Stomach (tissue), 9 donors: ENCODE data around the gene EIF2B2. TPM values are rescaled to one million over a fixed set of nuclear protein-coding genes. Genes with fewer than 3 reads are reported as not detected.

Source experiments
- DNase-seq, 2 donors: peaks; one replicate each; pipeline versions ENCODE4 v3.0.0 to v3.0.0-alpha.2; 2013 to 2019
- H3K27ac ChIP-seq, 5 donors: fragments of 200-600 bp in 4 of 5; sonication (generic) in 4 of 5; one replicate each; pipeline ENCODE4 v1.5.1; 2013 to 2019; ENCODE audit warnings: mild to moderate bottlenecking in 1 of 5, moderate library complexity in 1 of 5
- H3K27me3 ChIP-seq, 3 donors: fragments of 200-600 bp; sonication (generic); one replicate each; pipeline ENCODE4 v1.5.1; 2017 to 2019; ENCODE audit warnings: mixed run types in 1 of 3
- H3K36me3 ChIP-seq, 4 donors: fragments of 200-600 bp; sonication (generic); 1 replicate in 3 of 4; 2 replicates in 1 of 4; pipeline ENCODE4 v1.5.1; 2016 to 2019
- H3K4me1 ChIP-seq, 4 donors: fragments of 200-600 bp; sonication (generic); one replicate each; pipeline ENCODE4 v1.5.1; 2016 to 2019
- H3K4me3 ChIP-seq, 4 donors: fragments of 200-600 bp; sonication (generic) in 3 of 4; one replicate each; pipeline ENCODE4 v1.5.1; 2016 to 2019; ENCODE audit warnings: mild to moderate bottlenecking in 1 of 4
- H3K9me3 ChIP-seq, 4 donors: fragments of 200-600 bp; sonication (generic); one replicate each; pipeline ENCODE4 v1.5.1; 2016 to 2019
- CTCF ChIP-seq, 7 experiments: fragments of 450-650 bp in 4 of 7; fragments of 200-600 bp in 3 of 7; sonication (generic) in 3 of 7; IDR thresholded peaks; one replicate each; pipeline ENCODE4 v1.5.1; 2016 to 2019; ENCODE audit warnings: antibody characterized with exemption in 7 of 7, control low read depth in 2 of 7, mild to moderate bottlenecking in 1 of 7
- EP300 ChIP-seq: sonication (generic); formaldehyde crosslinking; IDR thresholded peaks from one replicate; pipeline ENCODE4 v1.6.1; 2017; ENCODE audit warnings: antibody characterized with exemption
- POLR2A ChIP-seq, 4 donors: fragments of 450-650 bp; IDR thresholded peaks; one replicate each; pipeline ENCODE4 v1.6.1; 2016; ENCODE audit warnings: antibody characterized with exemption in 4 of 4, control low read depth in 2 of 4, mild to moderate bottlenecking in 1 of 4, moderate library complexity in 1 of 4
- POLR2AphosphoS5 ChIP-seq, 3 donors: sonication (generic); formaldehyde crosslinking; IDR thresholded peaks; one replicate each; pipeline ENCODE4 v1.6.1; 2016; ENCODE audit warnings: antibody characterized with exemption in 3 of 3
- WGBS, 5 donors: extraction: QIAGEN DNeasy Blood & Tissue Kit in 3 of 5; methylation state at CpG; one replicate each; pipeline versions ENCODE4 v1.1.5 to v1.1.7; 2013 to 2018; 5-methylcytosine and 5-hydroxymethylcytosine counted together
- intact Hi-C: fragments of 100-400 bp; cut with DNase I; formaldehyde crosslinking; loops from one replicate; pipeline ENCODE4 v1.15.1; 2023; ENCODE audit warnings: low total_unique reads
- polyA plus RNA-seq, 3 donors: library from polyadenylated mRNA; stranded (reverse); fragments of 200-250 nt; gene quantifications; one replicate each; pipeline ENCODE4 v1.2.3, GENCODE V29; 2013
- total RNA-seq, 5 donors: library from RNA; depleted of rRNA; stranded (reverse); fragments of >200 nt; gene quantifications; one replicate each; pipeline versions ENCODE4 v1.1.0 to v1.2.3, GENCODE V29; 2014 to 2016
- donor health status: healthy with polysubstance abuse.
- donor health status: Bipolar disorder and iron deficiency.
- donor health status: healthy.

EIF2B2 gene
- total and polyA plus RNA-seq, 8 donors, result 5.8 to 182 (median 27.7) TPM

DNA sequence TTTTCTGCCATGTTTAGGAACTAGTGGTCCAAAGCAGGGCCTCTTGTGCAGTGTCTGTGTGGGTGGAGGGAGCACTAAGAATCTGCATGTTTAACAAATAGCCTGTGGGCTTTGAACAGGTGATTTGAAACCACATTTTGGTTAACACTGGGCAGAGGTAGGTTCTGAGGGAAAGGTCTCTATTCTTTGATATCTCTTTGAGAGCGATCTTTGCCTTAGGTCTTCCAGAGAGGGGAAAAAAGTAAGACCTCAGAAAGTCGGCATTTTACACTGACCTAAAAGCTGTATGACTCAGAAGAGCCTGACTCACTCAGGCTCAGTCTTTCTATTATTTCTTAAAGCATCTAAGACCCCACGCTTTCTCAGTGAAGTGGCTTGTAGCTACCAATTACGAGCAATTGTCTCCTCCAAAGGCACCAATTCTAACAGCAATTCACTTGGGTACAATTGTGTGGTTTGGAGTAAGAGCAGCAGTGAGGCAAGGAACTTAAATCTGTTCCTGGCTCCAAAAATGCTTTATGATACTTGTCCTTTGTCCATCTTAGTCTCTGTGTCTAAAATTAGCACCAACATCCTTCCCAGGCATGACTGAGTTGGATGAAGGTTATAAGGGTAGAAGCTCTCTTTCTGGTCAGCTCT, 8.8 kb downstream of the EIF2B2 start:
- TF ChIP-seq CTCF (IDR thresholded peaks at IDR 0.05) (no peak), POLR2AphosphoS5 (IDR thresholded peaks at IDR 0.05) (no peak), POLR2A (IDR thresholded peaks at IDR 0.05) (no peak)
- Histone ChIP-seq H3K27ac (peak overlapping the region in 3 of 5 donors; percentile 53 to 59 (median 57)), H3K36me3 (peaks cover 24 to 100% (median 94%) of the 10 kb centered on the region in 4 donors), H3K4me1 (peaks cover 0 to 16% (median 5%) of the 10 kb centered on the region in 4 donors), H3K27me3 (no peaks in the 10 kb centered on the region), H3K9me3 (no peaks in the 10 kb centered on the region), H3K4me3 (no peak overlapping the region)
- DNase-seq, result no peak
- WGBS, 5 donors, result 45 to 82% (median 69%) methylated on average over 4 of the region's 4 CpGs
- intact Hi-C loops, result no loop called here

- WGBS, 5 donors, result 85 to 95% (median 88%) methylated on average over 6 of the region's 6 CpGs
- intact Hi-C loops, result no loop called here
- H3K27me3 ChIP-seq, result no peaks in the 10 kb centered on the region
- no peak for TF ChIP-seq EP300
- no peak for TF ChIP-seq POLR2A (IDR thresholded peaks at IDR 0.05)
- TF ChIP-seq POLR2AphosphoS5 (IDR thresholded peaks at IDR 0.05), result no peak
- no peak for TF ChIP-seq CTCF (IDR thresholded peaks at IDR 0.05)
- H3K4me3 ChIP-seq, result no peak overlapping the region
- no peak for DNase-seq
- peaks cover 0 to 14% (median 5%) of the 10 kb centered on the region in 4 donors for H3K4me1 ChIP-seq
- no peak overlapping the region for H3K27ac ChIP-seq
- no peaks in the 10 kb centered on the region for H3K9me3 ChIP-seq
- peaks cover 26 to 100% (median 94%) of the 10 kb centered on the region in 4 donors for H3K36me3 ChIP-seq
These were observed 10.6 kb downstream of the EIF2B2 start for GRCh38 chr14:75013290-75013689.

DNA sequence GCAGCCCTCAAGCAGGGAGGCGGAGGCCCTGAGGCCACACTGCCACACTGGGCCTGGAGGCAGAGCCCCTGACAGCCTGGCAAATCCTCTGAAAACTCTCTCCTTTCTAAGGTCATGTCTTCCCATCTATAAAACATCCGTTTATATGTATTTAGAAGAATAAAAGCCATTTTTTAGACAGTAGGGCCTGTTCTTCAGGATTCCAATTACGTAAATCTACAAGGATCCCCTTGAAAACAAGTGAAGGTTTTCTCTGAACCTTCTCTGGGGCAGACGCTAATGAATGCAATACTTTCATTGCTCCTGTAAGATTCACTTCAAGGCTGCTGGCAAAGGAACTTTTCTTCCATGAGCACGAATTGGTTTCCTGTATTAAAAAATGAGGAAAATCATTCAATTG, 12.8 kb downstream of the EIF2B2 start:
- intact Hi-C loops, result no loop called here
- WGBS, 5 donors, result 86 to 95% (median 90%) methylated on average over 5 of the region's 5 CpGs

DNA sequence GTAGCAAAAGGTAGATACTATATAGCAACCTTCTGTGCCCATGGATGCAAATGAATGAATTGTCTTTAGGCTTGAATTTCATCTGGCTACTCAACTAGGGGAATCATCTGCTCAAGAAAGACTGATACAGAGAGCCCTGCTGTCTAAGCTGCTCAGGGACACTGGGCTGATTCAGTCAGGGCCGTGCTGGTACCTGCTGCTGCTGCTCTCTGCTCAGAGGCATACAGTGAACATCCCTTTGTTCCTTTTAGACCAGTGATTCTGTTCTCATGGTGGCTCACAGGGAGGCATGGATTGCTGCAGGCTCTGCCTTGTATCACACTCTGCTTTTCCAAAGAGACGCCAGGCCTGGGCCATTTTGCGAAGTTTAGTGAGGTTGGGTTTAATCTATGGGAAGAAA, 14.1 kb downstream of the EIF2B2 start:
- H3K9me3 ChIP-seq, result no peaks in the 10 kb centered on the region
- intact Hi-C loops, result no loop called here
- no peak for DNase-seq
- WGBS, 5 donors, result 94 to 100% (median 95%) methylated on average over 3 of the region's 3 CpGs
- no peak for TF ChIP-seq POLR2AphosphoS5 (IDR thresholded peaks at IDR 0.05)
- no peak for TF ChIP-seq CTCF (IDR thresholded peaks at IDR 0.05)
- no peak for TF ChIP-seq POLR2A (IDR thresholded peaks at IDR 0.05)
- TF ChIP-seq EP300, result no peak
- H3K27me3 ChIP-seq, result no peaks in the 10 kb centered on the region
- H3K4me3 ChIP-seq, result no peak overlapping the region
- H3K36me3 ChIP-seq, result peaks cover 26 to 99% (median 96%) of the 10 kb centered on the region in 4 donors
- no peak overlapping the region for H3K27ac ChIP-seq
- H3K4me1 ChIP-seq, result peaks cover 0 to 10% (median 0%) of the 10 kb centered on the region in 4 donors

More for the DNA sequence above, 12.8 kb downstream of the EIF2B2 start:
- Histone ChIP-seq H3K9me3 (no peaks in the 10 kb centered on the region), H3K36me3 (peaks cover 25 to 100% (median 93%) of the 10 kb centered on the region in 4 donors), H3K27ac (no peak overlapping the region), H3K4me1 (peaks cover 0 to 19% (median 5%) of the 10 kb centered on the region in 4 donors), H3K27me3 (no peaks in the 10 kb centered on the region), H3K4me3 (no peak overlapping the region)
- TF ChIP-seq POLR2AphosphoS5 (IDR thresholded peaks at IDR 0.05), result no peak
- no peak for TF ChIP-seq EP300
- TF ChIP-seq POLR2A (IDR thresholded peaks at IDR 0.05), result no peak
- TF ChIP-seq CTCF (IDR thresholded peaks at IDR 0.05), result no peak
- DNase-seq, result no peak
